ENCODE data around the gene CUL4A.

- TF ChIP-seq CTCF (IDR thresholded peaks at IDR 0.05; ENCODE audit: low read length) (no peak), EZH2 (IDR thresholded peaks at IDR 0.05; ENCODE audit: borderline replicate concordance, low read length) (no peak)
These were observed at the start of gene CUL4A for GRCh38 chr13:113209336-113209758.
